Neural cell (in vitro differentiated cells): ENCODE measurements around the gene VPS50. TPM values are rescaled to one million over a fixed set of nuclear protein-coding genes. Genes with fewer than 3 reads are reported as not detected.

Source experiments
- H2AFZ ChIP-seq: fragments of 200-600, 300-800 bp; sonication (generic), shearing (Covaris generic); 2 replicates; pipeline ENCODE4 v1.6.0; 2014; ENCODE audit warnings: low read depth, mild to moderate bottlenecking, antibody characterized with exemption, low read length, moderate library complexity
- H3F3A ChIP-seq: fragments of 200-600 bp; shearing (Covaris generic); 2 replicates; pipeline ENCODE4 v1.6.1; 2016; ENCODE audit warnings: mild to moderate bottlenecking, moderate library complexity, mixed read lengths, antibody characterized with exemption, low read length; ENCODE audit not compliant: insufficient read depth, poor library complexity, severe bottlenecking
- H3K27ac ChIP-seq: fragments of 200-600, 300-800 bp; sonication (generic), shearing (Covaris generic); 2 replicates; pipeline ENCODE4 v1.5.1; 2014; ENCODE audit warnings: mild to moderate bottlenecking, low read length, moderate library complexity
- H3K27me3 ChIP-seq: fragments of 300-800, 200-600 bp; sonication (generic), shearing (Covaris generic); 2 replicates; pipeline ENCODE4 v1.6.0; 2014; ENCODE audit warnings: mild to moderate bottlenecking, low read depth, low read length, moderate library complexity; ENCODE audit not compliant: insufficient read depth
- H3K36me3 ChIP-seq: fragments of 300-800, 200-600 bp; sonication (generic), shearing (Covaris generic); 2 replicates; pipeline ENCODE4 v1.5.1; 2014; ENCODE audit warnings: mild to moderate bottlenecking, antibody characterized with exemption, low read length, moderate library complexity; ENCODE audit not compliant: insufficient read depth
- H3K4me2 ChIP-seq: fragments of 300-800, 200-600 bp; sonication (generic), shearing (Covaris generic); 2 replicates; pipeline ENCODE4 v1.6.0; 2014; ENCODE audit warnings: mild to moderate bottlenecking, low read length
- H3K4me3 ChIP-seq: fragments of 300-800, 200-600 bp; sonication (generic), shearing (Covaris generic); 2 replicates; pipeline ENCODE4 v1.5.1; 2014; ENCODE audit warnings: mild to moderate bottlenecking, low read length, moderate library complexity
- H3K79me2 ChIP-seq: fragments of 200-600 bp; shearing (Covaris generic); replicated peaks from 2 replicates; pipeline ENCODE4 v1.6.0; 2014; ENCODE audit warnings: mild to moderate bottlenecking, low read length, moderate library complexity; ENCODE audit not compliant: insufficient read depth
- H3K9ac ChIP-seq: fragments of 300-800, 200-600 bp; sonication (generic), shearing (Covaris generic); 2 replicates; pipeline ENCODE4 v1.6.1; 2016; ENCODE audit warnings: mild to moderate bottlenecking, low read length, mixed read lengths
- H3K9me2 ChIP-seq: fragments of 200-600 bp; shearing (Covaris generic); 2 replicates; pipeline ENCODE4 v1.6.1; 2016; ENCODE audit warnings: mild to moderate bottlenecking, low read length, mixed read lengths; ENCODE audit not compliant: insufficient read depth
- H3K9me3 ChIP-seq: fragments of 200-600, 300-800 bp; sonication (generic), shearing (Covaris generic); 2 replicates; pipeline ENCODE4 v1.6.1; 2016; ENCODE audit warnings: mild to moderate bottlenecking, mixed run types, low read length, moderate library complexity, mixed read lengths
- H4K20me1 ChIP-seq: fragments of 200-600 bp; shearing (Covaris generic); 2 replicates; pipeline ENCODE4 v1.6.1; 2016; ENCODE audit warnings: mild to moderate bottlenecking, mixed run types; ENCODE audit not compliant: insufficient read depth
- CTCF ChIP-seq: fragments of 450-650 bp; IDR thresholded peaks from 2 replicates; pipeline ENCODE4 v1.5.1; 2014; ENCODE audit warnings: antibody characterized with exemption, mild to moderate bottlenecking, moderate library complexity; ENCODE audit not compliant: poor library complexity, severe bottlenecking
- EP300 ChIP-seq: fragments of 450-650 bp; conservative IDR thresholded peaks from 2 replicates; pipeline ENCODE4 v1.6.1; 2014; ENCODE audit warnings: antibody characterized with exemption, mild to moderate bottlenecking, moderate library complexity; ENCODE audit not compliant: poor library complexity, severe bottlenecking
- EZH2 ChIP-seq: fragments of 200-600, 300-800 bp; shearing (Covaris generic), sonication (generic); IDR thresholded peaks from 2 replicates; pipeline ENCODE4 v1.6.1; 2014; ENCODE audit warnings: antibody characterized with exemption, low read length, borderline replicate concordance, mild to moderate bottlenecking; ENCODE audit not compliant: insufficient read depth, poor library complexity, severe bottlenecking
- MXI1 ChIP-seq: fragments of 450-650 bp; conservative IDR thresholded peaks from 2 replicates; pipeline ENCODE4 v1.6.1; 2014; ENCODE audit warnings: antibody characterized with exemption, mild to moderate bottlenecking; ENCODE audit not compliant: poor library complexity, severe bottlenecking
- POLR2AphosphoS5 ChIP-seq: IDR thresholded peaks from 2 replicates; pipeline ENCODE4 v1.6.1; 2012
- RAD21 ChIP-seq: fragments of 450-650 bp; conservative IDR thresholded peaks from 2 replicates; pipeline ENCODE4 v1.6.1; 2014; ENCODE audit warnings: antibody characterized with exemption, mild to moderate bottlenecking, moderate library complexity
- REST ChIP-seq: IDR thresholded peaks from 2 replicates; pipeline ENCODE4 v1.6.1; 2012; ENCODE audit warnings: borderline replicate concordance
- SMC3 ChIP-seq: fragments of 450-650 bp; conservative IDR thresholded peaks from 2 replicates; pipeline ENCODE4 v1.6.1; 2014; ENCODE audit warnings: antibody characterized with exemption, mild to moderate bottlenecking, moderate library complexity; ENCODE audit not compliant: poor library complexity
- TAF1 ChIP-seq: IDR thresholded peaks from 2 replicates; pipeline ENCODE4 v1.6.1; 2012; ENCODE audit warnings: low read depth
- polyA plus RNA-seq: library from polyadenylated mRNA; depleted of rRNA; stranded (reverse); fragments of >200 nt; gene quantifications from 2 replicates; pipeline ENCODE4 v1.2.3, GENCODE V29; 2014

VPS50 gene
- polyA plus RNA-seq, 1 donor from 2014 or later: 58.2 TPM

GRCh38 chr7:93392984-93393383, 160.8 kb downstream of the VPS50 start:
- no peak overlapping the region for H2AFZ ChIP-seq
- no peaks in the 10 kb centered on the region for H3K27me3 ChIP-seq
- no peaks in the 10 kb centered on the region for H3K9me2 ChIP-seq
- no peaks in the 10 kb centered on the region for H3F3A ChIP-seq
- no peak overlapping the region for H3K4me3 ChIP-seq
- no peaks in the 10 kb centered on the region for H3K79me2 ChIP-seq
- H3K9ac ChIP-seq: no peak overlapping the region
- H4K20me1 ChIP-seq: no peaks in the 10 kb centered on the region
- no peaks in the 10 kb centered on the region for H3K9me3 ChIP-seq
- no peak overlapping the region for H3K4me2 ChIP-seq
- H3K36me3 ChIP-seq: no peaks in the 10 kb centered on the region
- no peak for TF ChIP-seq EZH2
- no peak for TF ChIP-seq MXI1
- no peak for TF ChIP-seq CTCF
- TF ChIP-seq EP300: no peak
- no peak for TF ChIP-seq POLR2AphosphoS5
- no peak for TF ChIP-seq TAF1
- TF ChIP-seq REST: no peak
- no peak for TF ChIP-seq RAD21
- TF ChIP-seq SMC3: no peak
- H3K27ac ChIP-seq: no peak overlapping the region

GRCh38 chr7:93399642-93400041, 167.5 kb downstream of the VPS50 start:
- Histone ChIP-seq H3K4me2 (no peak overlapping the region), H3K4me3 (no peak overlapping the region), H2AFZ (no peak overlapping the region), H3K27me3 (no peaks in the 10 kb centered on the region), H3K9me3 (no peaks in the 10 kb centered on the region), H3K36me3 (no peaks in the 10 kb centered on the region), H3K9me2 (no peaks in the 10 kb centered on the region), H3F3A (no peaks in the 10 kb centered on the region), H3K9ac (no peak overlapping the region), H3K27ac (no peak overlapping the region), H3K79me2 (no peaks in the 10 kb centered on the region), H4K20me1 (no peaks in the 10 kb centered on the region)
- TF ChIP-seq POLR2AphosphoS5 (no peak), EP300 (no peak), TAF1 (no peak), CTCF (no peak), MXI1 (no peak), SMC3 (no peak), REST (no peak), RAD21 (no peak), EZH2 (no peak)
